HEK293T (cell line): Measurements from ENCODE around the gene BCL2.

ENCODE experiments used
- CTCF ChIA-PET: fragments of 350-600 bp; formaldehyde crosslinking; extraction: SDS; loops from one replicate; lab custom pipeline; 2021; ENCODE audit warnings: antibody characterized with exemption, inconsistent platforms; lab: Yijun Ruan, JAX
- POLR2A ChIA-PET: fragments of 350-600 bp; formaldehyde crosslinking; extraction: SDS; loops from one replicate; lab custom pipeline; 2020; ENCODE audit warnings: antibody characterized with exemption, inconsistent platforms; lab: Yijun Ruan, JAX
- DNase-seq: peaks from one replicate; pipeline ENCODE4 v3.0.0; 2012; ENCODE audit warnings: mixed read lengths; ENCODE audit errors: extremely low spot score
- ARNT ChIP-seq: fragments of 450-650 bp; IDR thresholded peaks from 2 replicates; pipeline ENCODE4 v1.6.1; 2017; ENCODE audit warnings: mild to moderate bottlenecking
- BHLHE40 ChIP-seq: fragments of 450-650 bp; IDR thresholded peaks from 2 replicates; pipeline ENCODE4 v1.6.1; 2016; ENCODE audit warnings: mild to moderate bottlenecking, moderate library complexity, borderline replicate concordance
- CTBP1 ChIP-seq: fragments of 450-650 bp; IDR thresholded peaks from 2 replicates; pipeline ENCODE4 v1.6.1; 2016; ENCODE audit warnings: borderline replicate concordance
- ELF4 ChIP-seq: fragments of 450-650 bp; IDR thresholded peaks from 2 replicates; pipeline ENCODE4 v1.6.1; 2017; ENCODE audit warnings: antibody characterized with exemption
- FOXA1 ChIP-seq: fragments of 450-650 bp; IDR thresholded peaks from 2 replicates; pipeline ENCODE4 v1.6.1; 2016; ENCODE audit warnings: mild to moderate bottlenecking
- FOXK2 ChIP-seq: fragments of 450-650 bp; IDR thresholded peaks from 2 replicates; pipeline ENCODE4 v1.6.1; 2016; ENCODE audit warnings: mild to moderate bottlenecking
- FOXM1 ChIP-seq: fragments of 450-650 bp; IDR thresholded peaks from 2 replicates; pipeline ENCODE4 v1.6.1; 2017; ENCODE audit warnings: mild to moderate bottlenecking, borderline replicate concordance
- HDGF ChIP-seq: fragments of 450-650 bp; IDR thresholded peaks from 2 replicates; pipeline ENCODE4 v1.6.1; 2017; ENCODE audit warnings: antibody characterized with exemption, borderline replicate concordance
- L3MBTL2 ChIP-seq: fragments of 450-650 bp; conservative IDR thresholded peaks from 2 replicates; pipeline ENCODE4 v1.6.1; 2016; ENCODE audit warnings: mild to moderate bottlenecking
- LEF1 ChIP-seq: fragments of 450-650 bp; IDR thresholded peaks from 2 replicates; pipeline ENCODE4 v1.6.1; 2017; ENCODE audit warnings: mild to moderate bottlenecking, borderline replicate concordance
- NFRKB ChIP-seq: fragments of 450-650 bp; IDR thresholded peaks from 2 replicates; pipeline ENCODE4 v1.6.1; 2016; ENCODE audit warnings: mild to moderate bottlenecking, moderate library complexity
- PKNOX1 ChIP-seq: fragments of 450-650 bp; IDR thresholded peaks from 2 replicates; pipeline ENCODE4 v1.6.1; 2016
- SP1 ChIP-seq: fragments of 450-650 bp; IDR thresholded peaks from 2 replicates; pipeline ENCODE4 v1.6.1; 2017
- SUZ12 ChIP-seq: fragments of 450-650 bp; IDR thresholded peaks from 2 replicates; pipeline ENCODE4 v1.6.1; 2016; ENCODE audit warnings: mild to moderate bottlenecking
- TARDBP ChIP-seq: fragments of 450-650 bp; IDR thresholded peaks from 2 replicates; pipeline ENCODE4 v1.6.1; 2016
- ZNF384 ChIP-seq: fragments of 450-650 bp; IDR thresholded peaks from 2 replicates; pipeline ENCODE4 v1.6.1; 2016

The BCL2 gene

GRCh38 chr18:63234432-63234831, 85.1 kb downstream of the BCL2 start:
- TF ChIP-seq ARNT (no peak), NFRKB (no peak), ELF4 (no peak), ZNF384 (no peak), CTBP1 (no peak), L3MBTL2 (no peak), BHLHE40 (no peak), HDGF (no peak), TARDBP (no peak), LEF1 (no peak), SP1 (no peak), PKNOX1 (no peak), FOXM1 (no peak)
- CTCF ChIA-PET: no interaction called here
- POLR2A ChIA-PET: no interaction called here
- DNase-seq: no peak

GRCh38 chr18:63233334-63233733, 86.2 kb downstream of the BCL2 start:
- POLR2A ChIA-PET: no interaction called here
- CTCF ChIA-PET: interaction anchor here (0.6 kb wide), 1 partner anchor 750 kb away, joined by 3 read pairs; no protein-coding TSS in a partner anchor
- DNase-seq: no peak
- TF ChIP-seq LEF1: no peak
- TF ChIP-seq ELF4: no peak
- TF ChIP-seq FOXA1: no peak
- TF ChIP-seq ARNT: no peak
- TF ChIP-seq PKNOX1: no peak
- TF ChIP-seq FOXM1: no peak
- TF ChIP-seq NFRKB: no peak
- no peak for TF ChIP-seq CTBP1
- TF ChIP-seq HDGF: no peak
- TF ChIP-seq L3MBTL2: no peak
- no peak for TF ChIP-seq SUZ12

- ChIA-PET CTCF (interaction anchor here (0.6 kb wide), 1 partner anchor 750 kb away, joined by 3 read pairs; no protein-coding TSS in a partner anchor), POLR2A (no interaction called here)
- DNase-seq: no peak
- no peak for TF ChIP-seq TARDBP
- TF ChIP-seq ELF4: no peak
- TF ChIP-seq CTBP1: no peak
- TF ChIP-seq FOXK2: no peak
- TF ChIP-seq FOXA1: no peak
- TF ChIP-seq L3MBTL2: no peak
- TF ChIP-seq SUZ12: no peak
- no peak for TF ChIP-seq NFRKB
- TF ChIP-seq ZNF384: no peak
These were observed 86.7 kb downstream of the BCL2 start for GRCh38 chr18:63232826-63233225.

GRCh38 chr18:63229971-63230370, 89.6 kb downstream of the BCL2 start:
- ChIA-PET CTCF (interaction anchor here (0.6 kb wide), 1 partner anchor 22 kb away, joined by 3 read pairs; no protein-coding TSS in a partner anchor), POLR2A (no interaction called here)
- TF ChIP-seq CTBP1 (no peak), NFRKB (no peak), ELF4 (no peak), FOXA1 (no peak), LEF1 (no peak), FOXK2 (no peak), SP1 (no peak), TARDBP (no peak)
- no peak for DNase-seq

- ChIA-PET POLR2A (no interaction called here), CTCF (no interaction called here)
- TF ChIP-seq CTBP1: no peak
- TF ChIP-seq FOXA1: no peak
- no peak for TF ChIP-seq NFRKB
- TF ChIP-seq BHLHE40: no peak
- no peak for TF ChIP-seq ELF4
- TF ChIP-seq L3MBTL2: no peak
- TF ChIP-seq LEF1: no peak
- TF ChIP-seq ARNT: no peak
- no peak for TF ChIP-seq FOXK2
- TF ChIP-seq FOXM1: no peak
- TF ChIP-seq TARDBP: no peak
- TF ChIP-seq SP1: no peak
- no peak for TF ChIP-seq PKNOX1
- DNase-seq: no peak
These were observed 94.1 kb downstream of the BCL2 start for GRCh38 chr18:63225434-63225833.

GRCh38 chr18:63224630-63225029, 94.9 kb downstream of the BCL2 start:
- CTCF ChIA-PET: no interaction called here
- DNase-seq: no peak
- TF ChIP-seq PKNOX1 (no peak), ELF4 (no peak), HDGF (no peak), LEF1 (no peak), CTBP1 (no peak), BHLHE40 (no peak), FOXM1 (no peak), SP1 (no peak), ZNF384 (no peak), FOXA1 (no peak), TARDBP (no peak), ARNT (no peak), SUZ12 (no peak), NFRKB (no peak), L3MBTL2 (no peak), FOXK2 (no peak)
- POLR2A ChIA-PET: no interaction called here
